RWPE2 (cell line): ENCODE results near the gene POM121C.
"Not testable (repeated sequence)": the region's sequence is repeated elsewhere in the genome, so short reads cannot be mapped to it uniquely, and the experiment has no call there.

Source experiments
- ATAC-seq: fragments of 200-7000 bp; cut with Tn5 transposase; 3 replicates; pipeline ENCODE4 v1.9.1; 2021; ENCODE audit warnings: low read depth
- DNase-seq: peaks from one replicate; pipeline ENCODE4 v3.0.0-alpha.2; 2020; ENCODE audit warnings: low spot score
- H3K27ac ChIP-seq: fragments of 450-650 bp; 2 replicates; pipeline ENCODE4 v1.5.1; 2017; ENCODE audit warnings: mild to moderate bottlenecking; ENCODE audit not compliant: poor library complexity, severe bottlenecking
- H3K27me3 ChIP-seq: fragments of 250-450 bp; sonication (Bioruptor Pico); 2 replicates; pipeline ENCODE4 v1.5.1; 2021; ENCODE audit warnings: mild to moderate bottlenecking, moderate library complexity; ENCODE audit not compliant: insufficient read depth, poor library complexity, severe bottlenecking
- H3K36me3 ChIP-seq: fragments of 250-450 bp; sonication (Bioruptor Pico); 2 replicates; pipeline ENCODE4 v1.5.1; 2020; ENCODE audit warnings: low read depth, mild to moderate bottlenecking, moderate library complexity
- H3K4me1 ChIP-seq: fragments of 250-450 bp; sonication (Bioruptor Pico); 2 replicates; pipeline ENCODE4 v1.5.1; 2021; ENCODE audit warnings: mild to moderate bottlenecking, moderate library complexity; ENCODE audit not compliant: insufficient read depth, poor library complexity, severe bottlenecking
- H3K4me3 ChIP-seq: fragments of 250-450 bp; sonication (Bioruptor Pico); 2 replicates; pipeline ENCODE4 v1.5.1; 2021; ENCODE audit warnings: mild to moderate bottlenecking, moderate library complexity; ENCODE audit not compliant: severe bottlenecking
- H3K9me3 ChIP-seq: fragments of 250-450 bp; sonication (Bioruptor Pico); 2 replicates; pipeline ENCODE4 v1.5.1; 2021; ENCODE audit warnings: mild to moderate bottlenecking, moderate library complexity; ENCODE audit not compliant: severe bottlenecking

POM121C gene

GRCh38 chr7:75403455-75404443, 82.3 kb downstream of the POM121C start:
- H3K27me3 ChIP-seq, H3K27ac ChIP-seq, DNase-seq, H3K4me3 ChIP-seq, ATAC-seq, H3K36me3 ChIP-seq, H3K9me3 ChIP-seq, H3K4me1 ChIP-seq: not testable (repeated sequence)

- H3K27me3 ChIP-seq, H3K27ac ChIP-seq, H3K4me1 ChIP-seq, H3K36me3 ChIP-seq, DNase-seq, ATAC-seq, H3K4me3 ChIP-seq, H3K9me3 ChIP-seq: not testable (repeated sequence)
Observed at GRCh38 chr7:75400575-75400974, 85.5 kb downstream of the POM121C start.

- not testable (repeated sequence) for H3K36me3 ChIP-seq, H3K9me3 ChIP-seq, ATAC-seq
Observed at GRCh38 chr7:75398771-75399700, 87.1 kb downstream of the POM121C start.

GRCh38 chr7:75397865-75398264, 88.2 kb downstream of the POM121C start:
- not testable (repeated sequence) for DNase-seq, H3K4me1 ChIP-seq, H3K4me3 ChIP-seq, H3K9me3 ChIP-seq, H3K36me3 ChIP-seq, ATAC-seq, H3K27me3 ChIP-seq, H3K27ac ChIP-seq

More at GRCh38 chr7:75398771-75399700, 87.1 kb downstream of the POM121C start:
- H3K4me3 ChIP-seq, H3K4me1 ChIP-seq, H3K27ac ChIP-seq, DNase-seq, H3K27me3 ChIP-seq: not testable (repeated sequence)

- not testable (repeated sequence) for H3K36me3 ChIP-seq, H3K4me1 ChIP-seq, H3K27ac ChIP-seq, H3K9me3 ChIP-seq, H3K4me3 ChIP-seq, DNase-seq, H3K27me3 ChIP-seq
- peak; percentile 30 for ATAC-seq
Observed at GRCh38 chr7:75395329-75395728, 90.8 kb downstream of the POM121C start, which contains the start of gene TRIM73. Gene TRIM73 (plus strand): TSS chr7:75395629. CDS start chr7:75398934, 3,305 bp downstream.

- H3K36me3 ChIP-seq, H3K4me1 ChIP-seq, H3K27me3 ChIP-seq, H3K9me3 ChIP-seq, DNase-seq, H3K4me3 ChIP-seq, H3K27ac ChIP-seq: not testable (repeated sequence)
- ATAC-seq: 0 out of 3 replicates have a peak, but pooled peaks have one; percentile 9
Observed at GRCh38 chr7:75393194-75393593, 92.9 kb downstream of the POM121C start.

GRCh38 chr7:75374519-75375317, 111.4 kb downstream of the POM121C start:
- H3K27me3 ChIP-seq, DNase-seq, H3K4me3 ChIP-seq, H3K4me1 ChIP-seq, H3K9me3 ChIP-seq, H3K27ac ChIP-seq, H3K36me3 ChIP-seq: not testable (repeated sequence)
- ATAC-seq: peak; percentile 36; the same call in 2 of the 3 replicates

GRCh38 chr7:75374144-75374518, 112.0 kb downstream of the POM121C start:
- not testable (repeated sequence) for H3K4me1 ChIP-seq, H3K27ac ChIP-seq, H3K4me3 ChIP-seq, H3K27me3 ChIP-seq, H3K36me3 ChIP-seq, DNase-seq, H3K9me3 ChIP-seq
- peak; percentile 29; the same call in 1 of the 3 replicates for ATAC-seq

GRCh38 chr7:75367313-75367712, 118.8 kb downstream of the POM121C start:
- H3K36me3 ChIP-seq: not testable (repeated sequence)

More at GRCh38 chr7:75367313-75367712, 118.8 kb downstream of the POM121C start:
- H3K27ac ChIP-seq, H3K4me3 ChIP-seq, DNase-seq, H3K4me1 ChIP-seq, ATAC-seq, H3K9me3 ChIP-seq, H3K27me3 ChIP-seq: not testable (repeated sequence)
